ENCODE data around the gene C9orf50. TPM values are rescaled to one million over a fixed set of nuclear protein-coding genes. Genes with fewer than 3 reads are reported as not detected.
A peak's percentile ranks its signal among the peaks of the same experiment; 100 is the strongest.
"Not testable (repeated sequence)": the region's sequence is repeated elsewhere in the genome, so short reads cannot be mapped to it uniquely, and the experiment has no call there.

The C9orf50 gene
- total and polyA plus RNA-seq, 2 experiments from 2014 or later: 2.5 to 2.9 TPM

DNA sequence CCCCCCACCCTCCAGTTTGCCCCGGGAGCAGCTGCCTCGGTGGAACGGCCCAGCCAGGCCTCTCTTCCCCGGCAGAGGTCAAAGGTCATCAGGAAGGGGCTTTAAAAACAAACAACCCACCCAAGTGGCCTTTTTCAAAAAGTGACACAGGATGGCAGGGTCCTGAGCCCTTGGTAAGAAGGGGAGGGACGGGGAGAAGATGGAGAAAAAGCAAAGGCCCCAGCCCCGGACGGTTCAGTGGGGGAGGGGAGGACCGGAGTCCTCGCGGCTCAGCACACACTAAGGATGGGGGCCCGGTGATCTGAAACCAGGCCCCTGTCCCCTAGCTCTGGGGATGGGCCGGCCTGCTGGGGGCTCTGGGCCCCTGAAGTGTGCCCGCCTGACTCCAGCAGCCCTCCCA is 45.7 kb upstream of the C9orf50 start:
- peaks cover 28% of the 10 kb centered on the region for H3K27me3 ChIP-seq
- H3K9me3 ChIP-seq (ENCODE audit: low read depth): no peaks in the 10 kb centered on the region
- H3K4me3 ChIP-seq: no peak overlapping the region
- TF ChIP-seq, protein P1, sequence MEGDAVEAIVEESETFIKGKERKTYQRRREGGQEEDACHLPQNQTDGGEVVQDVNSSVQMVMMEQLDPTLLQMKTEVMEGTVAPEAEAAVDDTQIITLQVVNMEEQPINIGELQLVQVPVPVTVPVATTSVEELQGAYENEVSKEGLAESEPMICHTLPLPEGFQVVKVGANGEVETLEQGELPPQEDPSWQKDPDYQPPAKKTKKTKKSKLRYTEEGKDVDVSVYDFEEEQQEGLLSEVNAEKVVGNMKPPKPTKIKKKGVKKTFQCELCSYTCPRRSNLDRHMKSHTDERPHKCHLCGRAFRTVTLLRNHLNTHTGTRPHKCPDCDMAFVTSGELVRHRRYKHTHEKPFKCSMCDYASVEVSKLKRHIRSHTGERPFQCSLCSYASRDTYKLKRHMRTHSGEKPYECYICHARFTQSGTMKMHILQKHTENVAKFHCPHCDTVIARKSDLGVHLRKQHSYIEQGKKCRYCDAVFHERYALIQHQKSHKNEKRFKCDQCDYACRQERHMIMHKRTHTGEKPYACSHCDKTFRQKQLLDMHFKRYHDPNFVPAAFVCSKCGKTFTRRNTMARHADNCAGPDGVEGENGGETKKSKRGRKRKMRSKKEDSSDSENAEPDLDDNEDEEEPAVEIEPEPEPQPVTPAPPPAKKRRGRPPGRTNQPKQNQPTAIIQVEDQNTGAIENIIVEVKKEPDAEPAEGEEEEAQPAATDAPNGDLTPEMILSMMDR (IDR thresholded peaks at IDR 0.05; ENCODE audit: low read depth, low read length): no peak
- H3K27ac ChIP-seq: no peak overlapping the region
- H3K36me3 ChIP-seq: no peaks in the 10 kb centered on the region
- no peaks in the 10 kb centered on the region for H3K4me1 ChIP-seq (ENCODE audit: low read depth)
- DNase-seq (ENCODE audit: low read depth in 1 of 2, low spot score in 1 of 2): no peak

DNA sequence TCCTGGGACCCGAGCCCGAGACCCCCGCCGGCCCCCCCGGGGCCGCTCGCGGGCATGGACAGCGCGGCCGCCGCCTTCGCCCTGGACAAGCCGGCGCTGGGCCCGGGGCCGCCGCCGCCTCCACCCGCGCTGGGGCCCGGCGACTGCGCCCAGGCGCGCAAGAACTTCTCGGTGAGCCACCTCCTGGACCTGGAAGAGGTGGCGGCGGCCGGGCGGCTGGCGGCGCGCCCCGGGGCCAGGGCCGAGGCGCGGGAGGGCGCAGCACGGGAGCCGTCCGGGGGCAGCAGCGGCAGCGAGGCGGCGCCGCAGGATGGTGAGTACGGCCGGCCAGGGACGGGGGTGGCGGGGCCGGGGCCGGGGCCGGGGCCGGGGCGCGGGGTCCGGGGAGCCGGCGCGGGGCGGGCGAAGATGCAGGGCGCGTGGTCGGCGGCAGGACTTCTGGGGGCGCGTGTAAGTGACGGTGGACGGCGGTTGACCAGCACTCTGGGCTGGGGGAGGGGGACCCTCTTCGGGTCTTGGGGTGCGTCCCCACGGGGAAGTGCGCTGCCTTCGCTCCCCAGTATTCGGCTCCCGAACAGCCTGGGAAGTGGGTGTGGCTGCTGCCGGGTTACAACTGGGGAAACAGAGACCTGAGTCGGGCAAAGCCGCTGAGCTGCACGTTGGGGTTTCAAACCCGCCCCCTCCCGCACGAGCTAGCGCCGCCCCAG is 45.1 kb upstream of the C9orf50 start:
- TF ChIP-seq, protein P1 (IDR thresholded peaks at IDR 0.05; ENCODE audit: low read depth, low read length): no peak
- Histone ChIP-seq H3K27me3 (peaks cover 28% of the 10 kb centered on the region), H3K9me3 (ENCODE audit: low read depth) (no peaks in the 10 kb centered on the region), H3K36me3 (no peaks in the 10 kb centered on the region), H3K4me1 (ENCODE audit: low read depth) (no peaks in the 10 kb centered on the region), H3K27ac (no peak overlapping the region), H3K4me3 (peak overlapping the region; percentile 27)
- no peak for DNase-seq (ENCODE audit: low read depth in 1 of 2, low spot score in 1 of 2)

DNA sequence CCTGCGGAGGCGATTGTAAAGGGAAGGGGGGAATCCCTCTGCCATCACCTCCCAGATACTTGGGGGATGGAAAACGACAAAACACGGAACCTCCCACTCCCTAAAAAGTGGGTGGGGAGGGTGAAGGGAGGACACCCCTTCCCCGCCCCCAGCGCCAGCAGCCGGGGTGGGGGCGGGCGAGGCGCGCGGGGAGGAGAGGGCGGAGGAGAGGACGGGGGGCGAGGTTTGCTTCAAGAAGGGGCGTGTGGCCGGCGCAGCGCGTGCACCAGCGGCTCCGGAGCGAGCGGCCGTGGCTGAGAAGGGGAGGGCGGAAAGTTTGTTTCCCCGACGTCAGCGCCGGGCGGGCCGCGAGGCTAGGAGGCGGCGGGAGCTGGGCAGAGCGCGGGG is 44.5 kb upstream of the C9orf50 start, which contains the start of gene PRRX2:
PRRX2 (plus strand) TSS at position 259 of the 387 bp plus-strand sequence. CDS start 221 bp downstream, outside the sequence.
- H3K36me3 ChIP-seq: no peaks in the 10 kb centered on the region
- H3K27me3 ChIP-seq: peaks cover 28% of the 10 kb centered on the region
- TF ChIP-seq, protein P1 (IDR thresholded peaks at IDR 0.05; ENCODE audit: low read depth, low read length): no peak
- H3K27ac ChIP-seq: no peak within 1 kb of the TSS
- H3K4me1 ChIP-seq (ENCODE audit: low read depth): no peaks in the 10 kb centered on the region
- H3K4me3 ChIP-seq: peak within 1 kb of the TSS; percentile 27
- H3K9me3 ChIP-seq (ENCODE audit: low read depth): no peaks in the 10 kb centered on the region
- DNase-seq (ENCODE audit: low read depth in 1 of 2, low spot score in 1 of 2): peak; percentile 34 to 60

DNA sequence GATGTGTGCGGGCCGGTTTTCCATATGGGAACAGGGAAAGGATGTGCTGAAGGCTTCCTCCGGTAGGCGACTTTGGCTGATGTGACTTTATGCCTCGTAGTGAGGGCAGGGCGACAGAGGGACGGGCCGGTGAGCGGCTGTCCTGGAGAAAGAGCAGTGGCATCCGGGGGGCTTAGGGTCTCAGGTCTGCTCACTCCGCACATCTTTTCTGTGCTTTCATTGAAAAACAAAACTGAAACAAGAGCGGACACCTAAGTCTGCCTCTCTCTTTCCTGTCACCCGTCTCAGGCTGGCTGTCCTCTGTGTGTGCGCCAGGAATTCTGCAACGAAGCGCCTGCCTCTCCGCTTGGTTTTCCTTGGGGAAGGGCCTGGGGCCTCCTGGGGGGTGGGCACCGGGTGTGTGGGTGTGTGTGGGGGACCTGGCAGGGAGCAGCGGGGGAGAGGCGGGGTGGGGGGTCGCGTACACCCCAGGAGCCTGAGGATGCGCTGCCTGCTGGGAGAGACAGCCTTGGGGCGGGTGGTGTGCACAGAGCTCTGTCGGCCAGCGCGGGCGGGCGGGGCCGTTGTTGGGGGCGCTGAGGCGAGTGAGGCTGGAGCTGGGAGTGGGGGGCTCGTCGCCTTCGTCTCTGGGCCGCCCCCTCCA is 44.0 kb upstream of the C9orf50 start:
- Histone ChIP-seq H3K9me3 (ENCODE audit: low read depth) (no peaks in the 10 kb centered on the region), H3K4me1 (ENCODE audit: low read depth) (no peaks in the 10 kb centered on the region), H3K27ac (no peak overlapping the region), H3K4me3 (peak overlapping the region; percentile 27), H3K36me3 (no peaks in the 10 kb centered on the region), H3K27me3 (peaks cover 28% of the 10 kb centered on the region)
- DNase-seq (ENCODE audit: low read depth in 1 of 2, low spot score in 1 of 2): no peak
- TF ChIP-seq, protein P1 (IDR thresholded peaks at IDR 0.05; ENCODE audit: low read depth, low read length): no peak

DNA sequence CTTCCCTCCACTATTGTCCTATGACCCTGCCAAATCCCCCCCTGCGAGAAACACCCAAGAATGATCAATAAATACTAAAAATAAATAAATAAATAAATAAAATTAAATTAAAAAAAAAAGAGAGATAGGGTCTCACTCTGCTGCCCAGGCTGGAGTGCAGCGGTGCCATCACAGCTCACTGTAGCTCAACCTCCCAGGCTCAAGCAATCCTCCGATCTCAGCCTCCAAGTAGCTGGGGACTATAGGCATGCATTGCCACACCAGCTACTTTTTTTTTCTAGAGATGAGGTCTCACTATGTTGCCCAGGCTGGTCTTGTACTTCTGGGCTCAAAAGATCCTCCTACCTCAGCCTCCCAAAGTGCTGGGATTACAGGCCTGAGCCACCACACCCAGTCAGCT is 41.3 kb upstream of the C9orf50 start:
- H3K27me3 ChIP-seq: peaks cover 28% of the 10 kb centered on the region
- H3K36me3 ChIP-seq; H3K4me1 ChIP-seq (ENCODE audit: low read depth); DNase-seq (ENCODE audit: low read depth in 1 of 2, low spot score in 1 of 2); H3K4me3 ChIP-seq; H3K9me3 ChIP-seq (ENCODE audit: low read depth); H3K27ac ChIP-seq: not testable (repeated sequence)

DNA sequence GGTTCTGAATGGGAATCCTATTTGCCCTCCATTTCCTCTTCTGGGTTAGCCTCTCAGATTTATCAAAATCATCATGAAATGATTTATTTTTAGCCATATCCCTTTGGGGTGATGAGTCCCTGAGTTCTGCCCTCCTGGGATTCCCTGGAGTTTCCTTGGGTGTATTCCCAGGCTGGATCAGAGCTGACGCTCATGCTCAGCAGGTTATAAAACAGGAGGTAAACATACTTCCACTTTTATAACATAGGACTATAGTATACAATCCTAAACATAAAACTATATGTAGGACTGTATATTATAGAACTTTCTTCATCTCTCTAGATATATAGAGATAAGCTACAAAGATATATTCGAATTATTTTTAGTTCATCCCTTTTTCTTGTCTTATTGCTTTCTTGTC is 40.1 kb upstream of the C9orf50 start:
- DNase-seq (ENCODE audit: low read depth in 1 of 2, low spot score in 1 of 2): no peak
- no peak overlapping the region for H3K27ac ChIP-seq
- H3K9me3 ChIP-seq (ENCODE audit: low read depth): no peaks in the 10 kb centered on the region
- TF ChIP-seq, protein P1 (IDR thresholded peaks at IDR 0.05; ENCODE audit: low read depth, low read length): no peak
- H3K36me3 ChIP-seq: no peaks in the 10 kb centered on the region
- peaks cover 28% of the 10 kb centered on the region for H3K27me3 ChIP-seq
- no peak overlapping the region for H3K4me3 ChIP-seq
- no peaks in the 10 kb centered on the region for H3K4me1 ChIP-seq (ENCODE audit: low read depth)
